ENCODE data around the gene ZEB1. TPM values are rescaled to one million over a fixed set of nuclear protein-coding genes. Genes with fewer than 3 reads are reported as not detected.
A peak's percentile ranks its signal among the peaks of the same experiment; 100 is the strongest.

The ZEB1 gene
- total RNA-seq, 4 donors from 2014 or later = 51.7 to 67.7 (median 57.9) TPM

DNA sequence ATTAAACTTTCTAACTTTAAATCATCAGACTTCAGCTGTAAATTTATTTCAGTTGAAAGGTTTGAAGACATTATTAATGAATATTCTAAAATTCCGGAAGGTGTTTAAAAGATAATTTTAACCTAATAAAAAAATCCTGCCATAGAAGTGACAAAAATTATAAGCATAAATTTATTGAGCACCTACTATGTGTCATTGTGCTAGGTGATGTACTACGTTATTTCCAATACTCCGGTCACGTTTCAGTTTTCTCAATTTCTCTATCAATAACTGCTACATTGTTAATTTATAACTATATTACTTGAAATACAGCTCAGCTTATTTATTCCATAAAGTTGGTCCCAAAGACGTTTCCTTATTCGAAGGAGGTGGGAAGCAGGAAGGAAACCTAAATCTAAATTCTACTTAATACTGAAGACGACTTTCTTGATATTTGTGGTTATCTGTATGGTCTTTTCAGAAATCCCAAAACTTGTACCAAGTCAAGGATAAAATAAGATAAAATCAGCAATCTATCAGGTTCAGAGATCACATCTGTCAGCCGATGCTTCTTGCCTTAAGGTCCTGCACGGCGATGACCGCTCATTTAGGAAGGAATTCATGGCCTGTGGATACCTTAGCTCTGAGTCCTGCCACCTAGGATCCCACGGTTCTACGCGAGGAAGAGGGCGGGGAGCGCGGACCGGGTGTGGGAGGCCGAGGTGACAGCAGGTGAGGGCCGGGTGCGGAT is 1.2 kb upstream of the ZEB1 start:
- TF ChIP-seq, protein P1, sequence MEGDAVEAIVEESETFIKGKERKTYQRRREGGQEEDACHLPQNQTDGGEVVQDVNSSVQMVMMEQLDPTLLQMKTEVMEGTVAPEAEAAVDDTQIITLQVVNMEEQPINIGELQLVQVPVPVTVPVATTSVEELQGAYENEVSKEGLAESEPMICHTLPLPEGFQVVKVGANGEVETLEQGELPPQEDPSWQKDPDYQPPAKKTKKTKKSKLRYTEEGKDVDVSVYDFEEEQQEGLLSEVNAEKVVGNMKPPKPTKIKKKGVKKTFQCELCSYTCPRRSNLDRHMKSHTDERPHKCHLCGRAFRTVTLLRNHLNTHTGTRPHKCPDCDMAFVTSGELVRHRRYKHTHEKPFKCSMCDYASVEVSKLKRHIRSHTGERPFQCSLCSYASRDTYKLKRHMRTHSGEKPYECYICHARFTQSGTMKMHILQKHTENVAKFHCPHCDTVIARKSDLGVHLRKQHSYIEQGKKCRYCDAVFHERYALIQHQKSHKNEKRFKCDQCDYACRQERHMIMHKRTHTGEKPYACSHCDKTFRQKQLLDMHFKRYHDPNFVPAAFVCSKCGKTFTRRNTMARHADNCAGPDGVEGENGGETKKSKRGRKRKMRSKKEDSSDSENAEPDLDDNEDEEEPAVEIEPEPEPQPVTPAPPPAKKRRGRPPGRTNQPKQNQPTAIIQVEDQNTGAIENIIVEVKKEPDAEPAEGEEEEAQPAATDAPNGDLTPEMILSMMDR (IDR thresholded peaks at IDR 0.05) = no peak
- no peak for TF ChIP-seq POLR2A (IDR thresholded peaks at IDR 0.05)
- Histone ChIP-seq H3K4me3 (replicated peaks in 1 of 3) (peak overlapping the region; percentile 44 to 97 (median 88)), H3K27ac (peak overlapping the region; percentile 79 to 98 (median 96)), H3K36me3 (no peaks in the 10 kb centered on the region), H3K27me3 (no peaks in the 10 kb centered on the region), H3K9me3 (no peaks in the 10 kb centered on the region), H3K4me1 (peaks cover 0 to 7% of the 10 kb centered on the region in 2 donors)
- intact Hi-C loops (cut with DNase I) = loop anchor here (5.0 to 10.0 kb wide), 3 partner anchors 283 to 531 kb away; partner anchors contain the start of gene ZNF438
- 31 to 34% methylated on average over 19 to 21 of the region's 21 CpGs for WGBS, 2 donors
- peak in 1 of 2 donors; percentile 69 for DNase-seq

DNA sequence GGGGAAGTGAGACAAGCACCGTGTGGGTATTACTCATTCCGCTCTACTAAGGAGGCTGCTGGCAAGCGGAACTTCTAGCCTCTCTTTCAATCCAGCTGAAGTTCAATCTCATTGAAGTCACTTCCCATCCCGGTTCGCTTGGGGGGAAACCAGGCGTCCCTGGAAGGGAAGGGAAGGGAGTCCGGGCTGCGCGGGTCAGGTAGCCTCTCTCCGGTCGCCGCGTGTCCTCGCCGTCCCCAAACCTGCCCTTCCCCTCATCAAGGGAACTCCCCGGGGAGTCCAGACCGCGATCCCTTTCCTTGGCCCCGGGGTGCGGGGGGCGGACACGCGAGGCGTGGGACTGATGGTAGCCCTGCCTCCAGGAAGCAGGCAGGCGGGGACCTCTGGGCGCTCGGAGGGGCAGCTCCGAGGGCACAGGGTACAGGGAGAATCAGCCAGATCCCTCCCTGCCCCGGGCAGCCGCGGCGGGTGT is 598 bp upstream of the ZEB1 start:
- peak in 1 of 2 donors; percentile 74 for DNase-seq
- Histone ChIP-seq H3K4me3 (replicated peaks in 1 of 3) (peak overlapping the region; percentile 44 to 97 (median 88)), H3K27me3 (no peaks in the 10 kb centered on the region), H3K36me3 (no peaks in the 10 kb centered on the region), H3K4me1 (peaks cover 0 to 7% of the 10 kb centered on the region in 2 donors), H3K9me3 (no peaks in the 10 kb centered on the region), H3K27ac (peak overlapping the region; percentile 79 to 98 (median 96))
- 0% methylated on average over 3 to 13 of the region's 32 CpGs for WGBS, 2 donors
- TF ChIP-seq, protein P1 (IDR thresholded peaks at IDR 0.05) = no peak
- TF ChIP-seq POLR2A (IDR thresholded peaks at IDR 0.05) = no peak
- intact Hi-C loops (cut with DNase I) = loop anchor here (5.0 to 10.0 kb wide), 3 partner anchors 284 to 531 kb away; partner anchors contain the start of gene ZNF438

DNA sequence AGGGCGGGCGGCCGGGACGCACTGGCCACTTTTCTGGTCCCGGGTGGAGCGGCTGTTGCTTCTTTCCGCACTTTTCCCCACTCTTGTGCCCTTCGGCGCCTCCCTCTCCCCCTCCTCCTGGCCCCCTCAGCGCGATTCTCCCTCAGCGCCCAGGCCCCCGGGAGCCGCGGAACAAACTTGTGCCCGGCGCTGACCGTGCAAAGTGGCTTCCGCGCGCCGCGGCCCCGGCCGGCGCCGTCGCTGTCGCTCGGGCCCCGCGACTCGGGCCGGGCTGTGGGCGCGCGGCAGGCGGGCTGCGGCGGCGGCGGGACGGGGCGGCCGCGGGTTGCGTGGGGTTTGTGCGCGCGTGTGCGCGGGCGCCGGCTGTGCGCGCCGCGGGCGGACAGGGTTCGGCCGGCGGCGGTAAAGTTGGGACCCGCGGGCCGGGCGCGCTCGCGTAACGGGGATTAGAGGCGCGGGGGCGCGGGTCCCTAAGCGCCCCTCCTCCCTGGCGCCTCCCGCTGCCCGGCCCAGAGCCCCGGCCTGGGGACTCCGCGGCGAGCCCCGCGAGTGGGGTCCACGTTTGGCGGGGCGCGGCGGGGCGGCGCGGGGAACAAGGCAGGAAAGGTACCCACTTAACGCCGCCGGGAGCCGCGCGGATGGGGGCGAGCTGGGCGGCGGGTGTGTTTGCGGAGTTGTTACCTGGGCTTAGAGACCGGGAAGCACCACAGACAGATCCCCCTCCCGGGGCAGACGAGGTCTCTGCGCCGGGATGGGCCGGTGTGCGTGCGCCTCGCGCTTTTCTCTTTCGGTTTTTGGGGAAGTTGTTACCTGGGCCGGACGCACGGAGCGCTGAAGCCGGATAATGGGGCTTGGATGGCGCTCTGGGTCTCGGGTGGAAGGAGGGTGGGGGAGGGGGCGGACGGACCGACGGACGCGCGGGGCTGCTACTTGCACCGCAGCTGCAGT is 860 bp downstream of the ZEB1 start:
- no peaks in the 10 kb centered on the region for H3K9me3 ChIP-seq
- intact Hi-C loops (cut with DNase I) = loop anchor here (5.0 to 10.0 kb wide), 3 partner anchors 285 to 533 kb away; partner anchors contain the start of gene ZNF438
- H3K27ac ChIP-seq = peak overlapping the region; percentile 81 to 98 (median 96)
- peak; percentile 51 to 62 for DNase-seq
- TF ChIP-seq, protein P1 (IDR thresholded peaks at IDR 0.05) = no peak
- no peak for TF ChIP-seq POLR2A (IDR thresholded peaks at IDR 0.05)
- H3K36me3 ChIP-seq = no peaks in the 10 kb centered on the region
- H3K4me3 ChIP-seq (replicated peaks in 1 of 3) = peak overlapping the region; percentile 68 to 88 (median 71)
- WGBS, 2 donors = 0 to 1% methylated on average over 17 to 41 of the region's 129 CpGs
- peaks cover 0 to 7% of the 10 kb centered on the region in 2 donors for H3K4me1 ChIP-seq
- no peaks in the 10 kb centered on the region for H3K27me3 ChIP-seq

DNA sequence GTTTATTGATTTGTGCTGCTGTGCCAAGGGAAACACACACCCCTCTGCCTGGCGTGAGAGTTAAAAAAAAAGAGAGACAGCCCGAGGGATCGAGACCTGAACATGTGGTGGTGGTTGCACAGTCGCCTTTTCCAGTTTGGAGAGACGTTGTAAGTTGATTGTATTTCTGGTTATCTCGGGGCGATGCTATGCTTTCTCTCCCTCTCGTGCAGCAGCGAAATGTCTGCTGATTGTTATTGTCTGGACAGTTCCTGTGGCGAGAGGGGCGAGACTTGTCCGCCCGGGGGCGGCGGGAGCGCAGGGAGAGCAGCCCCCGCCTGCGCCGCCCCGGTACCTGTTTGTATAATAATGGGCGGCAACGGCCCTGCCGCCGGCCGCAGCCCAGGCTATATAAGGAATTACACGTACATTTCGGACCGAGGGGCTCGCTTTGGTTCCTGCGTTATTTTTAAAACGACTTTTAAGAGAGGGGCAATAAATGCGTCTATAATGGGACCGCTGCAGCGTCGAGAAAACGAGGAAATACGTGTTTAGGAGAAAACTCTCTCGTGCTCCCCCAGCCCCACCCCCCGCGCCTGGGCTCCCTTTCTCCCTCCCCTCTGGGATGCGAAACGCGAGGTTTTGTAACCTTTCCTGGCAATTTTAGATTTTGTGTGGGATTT is 1.7 kb downstream of the ZEB1 start:
- Histone ChIP-seq H3K36me3 (no peaks in the 10 kb centered on the region), H3K4me3 (replicated peaks in 1 of 3) (peak overlapping the region; percentile 68 to 88 (median 71)), H3K4me1 (peaks cover 3 to 7% of the 10 kb centered on the region in 2 donors), H3K9me3 (no peaks in the 10 kb centered on the region), H3K27me3 (no peaks in the 10 kb centered on the region), H3K27ac (peak overlapping the region; percentile 81 to 98 (median 96))
- 1% methylated on average over 42 to 43 of the region's 43 CpGs for WGBS, 2 donors
- peak; percentile 43 to 44 for DNase-seq
- intact Hi-C loops (cut with DNase I) = no loop called here
- TF ChIP-seq, protein P1 (IDR thresholded peaks at IDR 0.05) = peak in 2 of 6 experiments; percentile 10 to 19
- TF ChIP-seq POLR2A (IDR thresholded peaks at IDR 0.05) = peak in 1 of 2 donors; percentile 49
